HepG2 (cell line): ENCODE measurements around the gene TCFL5. TPM values are rescaled to one million over a fixed set of nuclear protein-coding genes. Genes with fewer than 3 reads are reported as not detected.

Experiments used
- ADNP ChIP-seq: sonication (generic); formaldehyde crosslinking; IDR thresholded peaks from 2 replicates; pipeline ENCODE4 v1.4.0; 2020; ENCODE audit warnings: missing genetic modification reagents
- GABPB1 ChIP-seq: IDR thresholded peaks from 2 replicates; pipeline ENCODE4 v1.6.1; 2016; ENCODE audit warnings: mild to moderate bottlenecking, missing genetic modification reagents, moderate library complexity, missing compliant biosample characterization
- HOXA9 ChIP-seq: sonication (generic); formaldehyde crosslinking; IDR thresholded peaks from 2 replicates; pipeline ENCODE4 v1.8.1; 2022; ENCODE audit warnings: missing genetic modification reagents, mild to moderate bottlenecking, moderate library complexity, borderline replicate concordance
- NONO ChIP-seq, 2 experiments: fragments of 450-650 bp in 1 of 2; sonication (generic) in 1 of 2; formaldehyde crosslinking in 1 of 2; IDR thresholded peaks in 1 of 2; conservative IDR thresholded peaks in 1 of 2; 2 replicates each; pipeline versions ENCODE4 v1.6.1 to v1.8.0; 2017 to 2022; ENCODE audit warnings: mild to moderate bottlenecking in 1 of 2, missing genetic modification reagents in 1 of 2, moderate library complexity in 1 of 2
- ONECUT2 ChIP-seq: sonication (generic); formaldehyde crosslinking; IDR thresholded peaks from 2 replicates; pipeline ENCODE4 v1.4.0; 2020; ENCODE audit warnings: missing genetic modification reagents
- RBAK ChIP-seq: sonication (generic); formaldehyde crosslinking; IDR thresholded peaks from 2 replicates; pipeline ENCODE4 v1.5.1; 2020; ENCODE audit warnings: mild to moderate bottlenecking, missing genetic modification reagents
- SAP130 ChIP-seq: IDR thresholded peaks from 2 replicates; pipeline ENCODE4 v1.6.1; 2016; ENCODE audit warnings: low read depth
- SNAI1 ChIP-seq: sonication (generic); formaldehyde crosslinking; IDR thresholded peaks from 2 replicates; pipeline ENCODE4 v1.5.0; 2020; ENCODE audit warnings: mild to moderate bottlenecking, missing genetic modification reagents, borderline replicate concordance
- SOX13 ChIP-seq, 3 experiments: fragments of 450-650 bp in 1 of 3; sonication (generic) in 1 of 3; formaldehyde crosslinking in 1 of 3; IDR thresholded peaks in 2 of 3; conservative IDR thresholded peaks in 1 of 3; 2 replicates each; pipeline versions ENCODE4 v1.5.0 to v1.6.1; 2016 to 2020; ENCODE audit warnings: antibody characterized with exemption in 1 of 3, mild to moderate bottlenecking in 1 of 3, missing compliant biosample characterization in 1 of 3, missing genetic modification reagents in 1 of 3, moderate library complexity in 1 of 3
- THYN1 ChIP-seq: sonication (generic); formaldehyde crosslinking; IDR thresholded peaks from 2 replicates; pipeline ENCODE4 v1.8.1; 2023; ENCODE audit warnings: low read depth, mild to moderate bottlenecking, moderate library complexity, missing genetic modification reagents, borderline replicate concordance
- ZNF101 ChIP-seq: sonication (generic); formaldehyde crosslinking; IDR thresholded peaks from 2 replicates; pipeline ENCODE4 v1.4.0; 2020; ENCODE audit warnings: mild to moderate bottlenecking, low read depth, missing genetic modification reagents, borderline replicate concordance
- ZNF34 ChIP-seq: sonication (generic); formaldehyde crosslinking; IDR thresholded peaks from 2 replicates; pipeline ENCODE4 v1.4.0; 2020; ENCODE audit warnings: mild to moderate bottlenecking, missing genetic modification reagents, borderline replicate concordance
- ZNF670 ChIP-seq: sonication (generic); formaldehyde crosslinking; IDR thresholded peaks from 2 replicates; pipeline ENCODE4 v1.8.0; 2022; ENCODE audit warnings: mild to moderate bottlenecking, missing genetic modification reagents, borderline replicate concordance
- ZNF775 ChIP-seq: sonication (generic); formaldehyde crosslinking; IDR thresholded peaks from 2 replicates; pipeline ENCODE4 v1.4.0; 2020; ENCODE audit warnings: missing genetic modification reagents, mild to moderate bottlenecking, moderate library complexity, borderline replicate concordance
- polyA plus RNA-seq, 8 experiments: library from polyadenylated mRNA; depleted of rRNA in 3 of 8; stranded (reverse) in 7 of 8; unstranded in 1 of 8; fragments of >200 nt; fragmentation: Illumina TruSeq in 4 of 8; extraction: Trizol in 4 of 8; gene quantifications; 2 replicates each; pipeline versions ENCODE4 v1.2.1 to v1.2.3, GENCODE V29; 2011 to 2016; ENCODE audit warnings: low read depth in 4 of 8, missing spikeins in 1 of 8, mixed read lengths in 1 of 8; ENCODE audit not compliant: insufficient read depth in 1 of 8
- total RNA-seq, 5 experiments: library from RNA; depleted of rRNA; stranded (reverse); fragments of >200 nt; fragmentation: Illumina TruSeq; extraction: Trizol; gene quantifications; 2 replicates each; pipeline ENCODE4 v1.2.3, GENCODE V29; 2016; ENCODE audit warnings: low read depth in 1 of 5
- TF ChIP-seq, protein P1 (sequence below): IDR thresholded peaks from 2 replicates; pipeline ENCODE4 v1.6.1; 2012; ENCODE audit warnings: low read depth, low read length, improper control_type of control experiment
- TF ChIP-seq, protein P2 (sequence below), 2 experiments: sonication (generic) in 1 of 2; formaldehyde crosslinking in 1 of 2; IDR thresholded peaks; 2 replicates each; pipeline versions ENCODE4 v1.5.1 to v1.6.1; 2011 to 2020; ENCODE audit warnings: borderline replicate concordance in 1 of 2, low read depth in 1 of 2, low read length in 1 of 2, mild to moderate bottlenecking in 1 of 2, missing genetic modification reagents in 1 of 2, moderate library complexity in 1 of 2
- TF ChIP-seq, protein P3 (sequence below), 2 experiments: sonication (generic) in 1 of 2; formaldehyde crosslinking in 1 of 2; IDR thresholded peaks; 2 replicates each; pipeline versions ENCODE4 v1.4.0 to v1.6.1; 2018 to 2020; ENCODE audit warnings: missing genetic modification reagents in 2 of 2, borderline replicate concordance in 1 of 2, low read depth in 1 of 2, mild to moderate bottlenecking in 1 of 2, missing biosample characterization in 1 of 2
- TF ChIP-seq, protein P4 (sequence below): sonication (generic); formaldehyde crosslinking; IDR thresholded peaks from 2 replicates; pipeline ENCODE4 v1.5.0; 2020; ENCODE audit warnings: missing genetic modification reagents, mild to moderate bottlenecking, borderline replicate concordance

TCFL5 gene
- total and polyA plus RNA-seq, 2 of the 13 experiments (the other 11 are each of a cell fraction or from before 2014, with no cell fraction given): 14.8 to 20.0 TPM

DNA sequence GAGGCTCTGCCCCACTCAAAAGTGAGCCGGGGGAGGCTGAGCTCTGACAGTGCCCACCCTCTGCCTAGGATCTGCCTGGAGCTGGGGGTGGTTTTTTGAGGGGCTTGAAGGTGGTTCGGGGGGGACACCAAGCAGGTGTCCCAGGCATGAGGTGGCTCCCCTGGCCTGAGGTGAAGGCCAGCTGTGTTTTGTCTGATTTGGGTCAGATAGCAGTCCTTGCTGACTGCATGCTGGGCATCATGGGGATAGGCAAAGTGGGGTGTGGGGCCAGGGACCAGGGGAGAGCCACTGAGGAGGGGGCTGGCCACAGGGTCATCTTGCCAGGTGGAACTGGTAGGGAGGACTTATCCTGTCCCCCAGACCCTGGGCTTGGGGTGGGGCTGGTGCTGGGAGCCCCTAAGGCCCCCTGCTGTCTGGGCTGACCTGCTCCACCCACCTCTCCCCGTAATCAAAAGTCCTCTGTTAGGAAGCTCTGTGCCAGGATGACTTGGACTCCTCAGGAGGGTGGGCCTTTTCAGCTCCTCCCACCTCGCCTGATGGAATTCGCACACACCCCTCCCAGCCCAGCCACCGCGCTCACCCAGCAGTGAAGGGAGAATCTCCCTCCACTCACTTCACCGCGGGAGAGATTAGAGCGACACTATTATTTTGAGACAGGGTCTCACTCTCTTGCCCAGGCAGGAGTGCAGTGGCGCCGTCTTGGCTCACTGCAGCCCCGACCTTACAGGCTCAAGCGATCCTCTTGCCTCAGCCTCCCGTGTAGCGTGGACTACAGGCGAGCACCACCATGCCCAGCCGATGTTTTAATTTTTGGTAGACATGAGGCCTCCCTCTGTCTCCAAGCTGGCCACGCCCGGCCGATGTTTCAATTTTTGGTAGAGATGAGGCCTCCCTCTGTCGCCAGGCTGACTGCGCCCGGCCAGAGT, 46.3 kb downstream of the TCFL5 start (continued):
- TF ChIP-seq, protein P1, sequence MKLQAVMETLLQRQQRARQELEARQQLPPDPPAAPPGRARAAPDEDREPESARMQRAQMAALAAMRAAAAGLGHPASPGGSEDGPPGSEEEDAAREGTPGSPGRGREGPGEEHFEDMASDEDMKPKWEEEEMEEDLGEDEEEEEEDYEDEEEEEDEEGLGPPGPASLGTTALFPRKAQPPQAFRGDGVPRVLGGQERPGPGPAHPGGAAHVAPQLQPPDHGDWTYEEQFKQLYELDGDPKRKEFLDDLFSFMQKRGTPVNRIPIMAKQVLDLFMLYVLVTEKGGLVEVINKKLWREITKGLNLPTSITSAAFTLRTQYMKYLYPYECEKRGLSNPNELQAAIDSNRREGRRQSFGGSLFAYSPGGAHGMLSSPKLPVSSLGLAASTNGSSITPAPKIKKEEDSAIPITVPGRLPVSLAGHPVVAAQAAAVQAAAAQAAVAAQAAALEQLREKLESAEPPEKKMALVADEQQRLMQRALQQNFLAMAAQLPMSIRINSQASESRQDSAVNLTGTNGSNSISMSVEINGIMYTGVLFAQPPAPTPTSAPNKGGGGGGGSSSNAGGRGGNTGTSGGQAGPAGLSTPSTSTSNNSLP: no peak
- TF ChIP-seq ZNF101 (no peak), GABPB1 (CRISPR knock-in tag) (peak; percentile 12; the same call in 1 of the 2 replicates), THYN1 (no peak), ADNP (CRISPR knock-in tag) (no peak), SAP130 (CRISPR knock-in tag) (peak; percentile 76), SOX13 (IDR thresholded peaks at IDR 0.05) (no peak; the same call in 1 of the 2 replicates), SOX13 (CRISPR knock-in tag; conservative IDR thresholded peaks at IDR 0.05 in 1 of 2, IDR thresholded peaks at IDR 0.05 in 1 of 2) (peak in 1 of 2 experiments; percentile 38; a peak in 2 of 4 replicates), NONO (IDR thresholded peaks at IDR 0.05) (no peak), NONO (CRISPR knock-in tag; conservative IDR thresholded peaks at IDR 0.05) (no peak), ZNF34 (CRISPR knock-in tag) (peak; percentile 67; the same call in 1 of the 2 replicates), ONECUT2 (CRISPR knock-in tag) (no peak), HOXA9 (CRISPR knock-in tag) (no peak), RBAK (CRISPR knock-in tag) (no peak), ZNF775 (CRISPR knock-in tag) (no peak), ZNF670 (no peak), SNAI1 (no peak)
- TF ChIP-seq, protein P2, sequence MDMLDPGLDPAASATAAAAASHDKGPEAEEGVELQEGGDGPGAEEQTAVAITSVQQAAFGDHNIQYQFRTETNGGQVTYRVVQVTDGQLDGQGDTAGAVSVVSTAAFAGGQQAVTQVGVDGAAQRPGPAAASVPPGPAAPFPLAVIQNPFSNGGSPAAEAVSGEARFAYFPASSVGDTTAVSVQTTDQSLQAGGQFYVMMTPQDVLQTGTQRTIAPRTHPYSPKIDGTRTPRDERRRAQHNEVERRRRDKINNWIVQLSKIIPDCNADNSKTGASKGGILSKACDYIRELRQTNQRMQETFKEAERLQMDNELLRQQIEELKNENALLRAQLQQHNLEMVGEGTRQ (IDR thresholded peaks at IDR 0.05; ENCODE audit: low read depth, low read length): no peak
- TF ChIP-seq, protein P2 (CRISPR knock-in tag; IDR thresholded peaks at IDR 0.05; ENCODE audit: borderline replicate concordance): no peak
- TF ChIP-seq, protein P3, sequence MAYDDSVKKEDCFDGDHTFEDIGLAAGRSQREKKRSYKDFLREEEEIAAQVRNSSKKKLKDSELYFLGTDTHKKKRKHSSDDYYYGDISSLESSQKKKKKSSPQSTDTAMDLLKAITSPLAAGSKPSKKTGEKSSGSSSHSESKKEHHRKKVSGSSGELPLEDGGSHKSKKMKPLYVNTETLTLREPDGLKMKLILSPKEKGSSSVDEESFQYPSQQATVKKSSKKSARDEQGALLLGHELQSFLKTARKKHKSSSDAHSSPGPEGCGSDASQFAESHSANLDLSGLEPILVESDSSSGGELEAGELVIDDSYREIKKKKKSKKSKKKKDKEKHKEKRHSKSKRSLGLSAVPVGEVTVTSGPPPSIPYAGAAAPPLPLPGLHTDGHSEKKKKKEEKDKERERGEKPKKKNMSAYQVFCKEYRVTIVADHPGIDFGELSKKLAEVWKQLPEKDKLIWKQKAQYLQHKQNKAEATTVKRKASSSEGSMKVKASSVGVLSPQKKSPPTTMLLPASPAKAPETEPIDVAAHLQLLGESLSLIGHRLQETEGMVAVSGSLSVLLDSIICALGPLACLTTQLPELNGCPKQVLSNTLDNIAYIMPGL (CRISPR knock-in tag; IDR thresholded peaks at IDR 0.05; ENCODE audit: borderline replicate concordance in 1 of 2, low read depth in 1 of 2): peak; percentile 16 to 72; a peak in 3 of 4 replicates
- TF ChIP-seq, protein P4, sequence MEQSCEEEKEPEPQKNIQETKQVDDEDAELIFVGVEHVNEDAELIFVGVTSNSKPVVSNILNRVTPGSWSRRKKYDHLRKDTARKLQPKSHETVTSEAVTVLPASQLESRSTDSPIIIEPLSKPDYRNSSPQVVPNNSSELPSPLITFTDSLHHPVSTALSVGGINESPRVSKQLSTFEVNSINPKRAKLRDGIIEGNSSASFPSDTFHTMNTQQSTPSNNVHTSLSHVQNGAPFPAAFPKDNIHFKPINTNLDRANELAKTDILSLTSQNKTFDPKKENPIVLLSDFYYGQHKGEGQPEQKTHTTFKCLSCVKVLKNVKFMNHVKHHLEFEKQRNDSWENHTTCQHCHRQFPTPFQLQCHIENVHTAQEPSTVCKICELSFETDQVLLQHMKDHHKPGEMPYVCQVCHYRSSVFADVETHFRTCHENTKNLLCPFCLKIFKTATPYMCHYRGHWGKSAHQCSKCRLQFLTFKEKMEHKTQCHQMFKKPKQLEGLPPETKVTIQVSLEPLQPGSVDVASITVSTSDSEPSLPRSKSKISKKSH (CRISPR knock-in tag): peak; percentile 10; the same call in 1 of the 2 replicates
